Measurements from ENCODE around the gene UBE2G1.

DNA sequence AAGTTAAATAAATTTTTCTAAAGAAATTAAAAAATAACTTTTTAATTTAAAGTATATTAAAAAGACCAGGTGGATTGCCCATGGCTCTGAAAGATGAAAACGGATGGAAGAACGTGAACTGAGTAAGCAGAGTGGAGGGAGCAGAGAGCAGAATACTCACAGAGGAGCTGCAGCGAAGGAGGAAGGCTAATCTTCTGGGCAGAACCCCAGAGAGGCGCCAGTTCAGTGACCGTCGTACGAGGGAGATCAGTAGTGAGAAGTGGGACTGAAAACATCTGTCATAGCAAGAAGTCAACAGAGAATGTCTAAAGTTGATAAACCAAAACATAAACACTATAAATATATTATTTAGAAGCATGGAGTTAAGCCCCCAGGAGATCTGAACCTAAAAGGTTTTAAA, 34.9 kb downstream of the UBE2G1 start:
- TF ChIP-seq, protein P1, sequence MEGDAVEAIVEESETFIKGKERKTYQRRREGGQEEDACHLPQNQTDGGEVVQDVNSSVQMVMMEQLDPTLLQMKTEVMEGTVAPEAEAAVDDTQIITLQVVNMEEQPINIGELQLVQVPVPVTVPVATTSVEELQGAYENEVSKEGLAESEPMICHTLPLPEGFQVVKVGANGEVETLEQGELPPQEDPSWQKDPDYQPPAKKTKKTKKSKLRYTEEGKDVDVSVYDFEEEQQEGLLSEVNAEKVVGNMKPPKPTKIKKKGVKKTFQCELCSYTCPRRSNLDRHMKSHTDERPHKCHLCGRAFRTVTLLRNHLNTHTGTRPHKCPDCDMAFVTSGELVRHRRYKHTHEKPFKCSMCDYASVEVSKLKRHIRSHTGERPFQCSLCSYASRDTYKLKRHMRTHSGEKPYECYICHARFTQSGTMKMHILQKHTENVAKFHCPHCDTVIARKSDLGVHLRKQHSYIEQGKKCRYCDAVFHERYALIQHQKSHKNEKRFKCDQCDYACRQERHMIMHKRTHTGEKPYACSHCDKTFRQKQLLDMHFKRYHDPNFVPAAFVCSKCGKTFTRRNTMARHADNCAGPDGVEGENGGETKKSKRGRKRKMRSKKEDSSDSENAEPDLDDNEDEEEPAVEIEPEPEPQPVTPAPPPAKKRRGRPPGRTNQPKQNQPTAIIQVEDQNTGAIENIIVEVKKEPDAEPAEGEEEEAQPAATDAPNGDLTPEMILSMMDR (IDR thresholded peaks at IDR 0.05) = no peak
- no peak for TF ChIP-seq EZH2 (IDR thresholded peaks at IDR 0.05)

Data from neural progenitor cell (in vitro differentiated cells).